GM18520 (cell line): ENCODE results near the gene C22orf39.

Experiments
- ATAC-seq: cut with Tn5 transposase; IDR thresholded peaks from one replicate; pipeline ENCODE4 v1.9.1; 2021; ENCODE audit not compliant: unreplicated experiment

C22orf39 gene

GRCh38 chr22:19447330-19448075 lies at the start of gene C22orf39:
C22orf39 (minus strand) TSS chr22:19447711; CDS start chr22:19447688, 23 bp downstream.
- peak; percentile 62 for ATAC-seq

- no peak for ATAC-seq
Observed at GRCh38 chr22:19497245-19497644, 49.7 kb upstream of the C22orf39 start.

- ATAC-seq, result no peak
Observed at GRCh38 chr22:19496324-19496630, 48.8 kb upstream of the C22orf39 start.

- no peak for ATAC-seq
Observed at GRCh38 chr22:19495562-19496323, 48.2 kb upstream of the C22orf39 start.

GRCh38 chr22:19494676-19495173 lies 47.2 kb upstream of the C22orf39 start:
- ATAC-seq, result no peak

GRCh38 chr22:19494001-19494560 lies 46.6 kb upstream of the C22orf39 start:
- ATAC-seq, result no peak

- no peak for ATAC-seq
Observed at GRCh38 chr22:19492504-19493174, 45.1 kb upstream of the C22orf39 start.

- no peak for ATAC-seq
Observed at GRCh38 chr22:19490628-19491230, 43.2 kb upstream of the C22orf39 start.

- no peak for ATAC-seq
Observed at GRCh38 chr22:19488884-19489843, 41.7 kb upstream of the C22orf39 start.

GRCh38 chr22:19488285-19488684 lies 40.8 kb upstream of the C22orf39 start:
- ATAC-seq, result no peak

GRCh38 chr22:19483481-19484244 lies 36.2 kb upstream of the C22orf39 start:
- no peak for ATAC-seq

- ATAC-seq, result no peak
Observed at GRCh38 chr22:19482297-19482696, 34.8 kb upstream of the C22orf39 start.

GRCh38 chr22:19480789-19481188 lies 33.3 kb upstream of the C22orf39 start:
- no peak for ATAC-seq

- no peak for ATAC-seq
Observed at GRCh38 chr22:19480173-19480568, 32.7 kb upstream of the C22orf39 start.

- ATAC-seq, result peak; percentile 74
Observed at GRCh38 chr22:19479355-19480172, 32.1 kb upstream of the C22orf39 start, which contains the start of gene CDC45. CDC45 (plus strand) TSS chr22:19479920; CDS start chr22:19479969, 49 bp downstream.

- peak; percentile 23 for ATAC-seq
Observed at GRCh38 chr22:19478901-19479354, 31.4 kb upstream of the C22orf39 start, which contains the start of gene UFD1. UFD1 (minus strand) TSS chr22:19479193; CDS start chr22:19479085, 108 bp downstream.

- ATAC-seq, result no peak
Observed at GRCh38 chr22:19478045-19478900, 30.8 kb upstream of the C22orf39 start.
